IMR-90 (cell line): Measurements from ENCODE around the gene TENM4. TPM values are rescaled to one million over a fixed set of nuclear protein-coding genes. Genes with fewer than 3 reads are reported as not detected.

Source experiments
- ATAC-seq: fragments of 200-7000 bp; cut with Tn5 transposase; 2 replicates; pipeline ENCODE4 v1.9.1; 2020; ENCODE audit warnings: low read depth, mild to moderate bottlenecking, moderate library complexity
- BruUV-seq: library from RNA; stranded (reverse); fragments of 400-500 nt; replicated peaks from 2 replicates; lab custom pipeline; 2021; lab: Mats Ljungman, UMichigan
- CTCF ChIA-PET: fragments of 300-600 bp; formaldehyde crosslinking; extraction: SDS; loops from one replicate; lab custom pipeline; 2021; ENCODE audit warnings: antibody characterized with exemption; lab: Yijun Ruan, JAX
- POLR2A ChIA-PET: fragments of 300-600 bp; sonication (Branson Sonifier 250); formaldehyde crosslinking; loops from one replicate; lab custom pipeline; 2022; ENCODE audit warnings: antibody characterized with exemption; ENCODE audit not compliant: unreplicated experiment; lab: Charles Lee
- DNase-seq: peaks from one replicate; pipeline ENCODE4 v3.0.0; 2013
- H2AFZ ChIP-seq: replicated peaks from 2 replicates; pipeline ENCODE3; 2013; ENCODE audit warnings: low read length, mild to moderate bottlenecking; ENCODE audit not compliant: poor library complexity
- H2AK5ac ChIP-seq: 2 replicates; pipeline ENCODE4 v1.6.1; 2013; ENCODE audit warnings: low read depth, low read length, inconsistent platforms
- H2AK9ac ChIP-seq: replicated peaks from 2 replicates; pipeline ENCODE3; 2013; ENCODE audit warnings: mild to moderate bottlenecking, low read depth, low read length, moderate library complexity; ENCODE audit not compliant: poor library complexity
- H2BK120ac ChIP-seq: 2 replicates; pipeline ENCODE4 v1.6.1; 2013; ENCODE audit warnings: low read depth, low read length, inconsistent platforms
- H2BK15ac ChIP-seq: 3 replicates; pipeline ENCODE4 v1.6.1; 2013; ENCODE audit warnings: low read depth, low read length, inconsistent platforms
- H2BK20ac ChIP-seq: 2 replicates; pipeline ENCODE4 v1.6.1; 2013; ENCODE audit warnings: low read depth, mild to moderate bottlenecking, inconsistent platforms, low read length, moderate library complexity
- H2BK5ac ChIP-seq: 2 replicates; pipeline ENCODE4 v1.6.1; 2013; ENCODE audit warnings: mild to moderate bottlenecking, low read depth, low read length, inconsistent platforms; ENCODE audit not compliant: poor library complexity, severe bottlenecking
- H3K14ac ChIP-seq: replicated peaks from 2 replicates; pipeline ENCODE4 v1.6.1; 2013; ENCODE audit warnings: low read depth, low read length, inconsistent platforms
- H3K18ac ChIP-seq: 2 replicates; pipeline ENCODE4 v1.6.1; 2013; ENCODE audit warnings: low read depth, low read length, control low read depth
- H3K23ac ChIP-seq: 2 replicates; pipeline ENCODE4 v1.6.1; 2013; ENCODE audit warnings: low read depth, low read length, inconsistent platforms
- H3K27ac ChIP-seq: 2 replicates; pipeline ENCODE4 v1.5.1; 2013; ENCODE audit warnings: mild to moderate bottlenecking, control low read depth, low read length; ENCODE audit not compliant: insufficient read depth
- H3K27me3 ChIP-seq: 2 replicates; pipeline ENCODE4 v1.6.1; 2013; ENCODE audit warnings: low read length; ENCODE audit not compliant: control insufficient read depth, insufficient read depth
- H3K36me3 ChIP-seq: 2 replicates; pipeline ENCODE4 v1.6.1; 2013; ENCODE audit warnings: low read length, mixed read lengths; ENCODE audit not compliant: control insufficient read depth, insufficient read depth
- H3K4ac ChIP-seq: 2 replicates; pipeline ENCODE4 v1.6.1; 2013; ENCODE audit warnings: low read depth, low read length, inconsistent platforms
- H3K4me1 ChIP-seq: 2 replicates; pipeline ENCODE4 v1.6.1; 2013; ENCODE audit warnings: low read length, mixed read lengths; ENCODE audit not compliant: control insufficient read depth, insufficient read depth
- H3K4me2 ChIP-seq: 2 replicates; pipeline ENCODE4 v1.6.1; 2013; ENCODE audit warnings: low read depth, mild to moderate bottlenecking, control low read depth, low read length, moderate library complexity
- H3K4me3 ChIP-seq: 2 replicates; pipeline ENCODE4 v1.5.1; 2013; ENCODE audit warnings: low read depth, mild to moderate bottlenecking, control low read depth, low read length, moderate library complexity; ENCODE audit not compliant: insufficient read depth
- H3K56ac ChIP-seq: 2 replicates; pipeline ENCODE4 v1.6.1; 2013; ENCODE audit warnings: low read length, inconsistent platforms; ENCODE audit not compliant: insufficient read depth; ENCODE audit errors: extremely low read depth
- H3K79me1 ChIP-seq, 2 experiments: 2 replicates each; pipeline ENCODE4 v1.6.1; 2013; ENCODE audit warnings: low read length in 2 of 2, inconsistent platforms in 1 of 2, low read depth in 1 of 2
- H3K9ac ChIP-seq: 2 replicates; pipeline ENCODE4 v1.6.1; 2013; ENCODE audit warnings: low read depth, low read length, control low read depth
- H3K9me1 ChIP-seq: 2 replicates; pipeline ENCODE4 v1.6.1; 2013; ENCODE audit warnings: low read length, inconsistent platforms; ENCODE audit not compliant: insufficient read depth
- H3K9me3 ChIP-seq: 2 replicates; pipeline ENCODE4 v1.6.1; 2013; ENCODE audit warnings: low read length; ENCODE audit not compliant: control insufficient read depth, insufficient read depth
- H4K20me1 ChIP-seq: 2 replicates; pipeline ENCODE4 v1.6.1; 2013; ENCODE audit warnings: low read length, inconsistent platforms; ENCODE audit not compliant: insufficient read depth
- H4K5ac ChIP-seq: 2 replicates; pipeline ENCODE4 v1.6.1; 2013; ENCODE audit warnings: mild to moderate bottlenecking, low read depth, low read length, control low read depth
- H4K8ac ChIP-seq, 2 experiments: 2 replicates each; pipeline ENCODE4 v1.6.1; 2013; ENCODE audit warnings: low read depth in 2 of 2, low read length in 2 of 2, control low read depth in 1 of 2, inconsistent platforms in 1 of 2
- H4K91ac ChIP-seq: 2 replicates; pipeline ENCODE4 v1.6.1; 2013; ENCODE audit warnings: low read depth, low read length, inconsistent platforms; ENCODE audit not compliant: insufficient read depth
- BHLHE40 ChIP-seq: fragments of 150-350 bp; IDR thresholded peaks from 2 replicates; pipeline ENCODE4 v1.6.1; 2016; ENCODE audit warnings: mild to moderate bottlenecking, low read depth, low read length
- CTCF ChIP-seq: conservative IDR thresholded peaks from 2 replicates; pipeline ENCODE4 v1.5.1; 2012; ENCODE audit warnings: mild to moderate bottlenecking, low read depth, low read length, improper control_type of control experiment
- NFE2L2 ChIP-seq: fragments of 150-350 bp; IDR thresholded peaks from 2 replicates; pipeline ENCODE4 v1.6.1; 2016; ENCODE audit warnings: low read depth, mild to moderate bottlenecking, low read length
- RAD21 ChIP-seq: IDR thresholded peaks from 2 replicates; pipeline ENCODE4 v1.6.1; 2012; ENCODE audit warnings: low read length, improper control_type of control experiment
- SMC3 ChIP-seq: fragments of 150-350 bp; IDR thresholded peaks from 2 replicates; pipeline ENCODE4 v1.6.1; 2016; ENCODE audit warnings: low read depth, mild to moderate bottlenecking, antibody characterized with exemption, low read length, moderate library complexity
- WGBS, 2 experiments: methylation state at CpG; one replicate each; pipeline versions ENCODE4 v1.1.5 to v1.1.7; 2013; ENCODE audit warnings: missing lambda C conversion rate in 2 of 2; ENCODE audit not compliant: insufficient read length in 1 of 2; ENCODE audit errors: extremely low coverage in 2 of 2; 5-methylcytosine and 5-hydroxymethylcytosine counted together
- dilution Hi-C: fragments of 300-500 bp; cut with HindIII; formaldehyde crosslinking; loops from one replicate; pipeline ENCODE4 v1.14.3; 2018; ENCODE audit warnings: low sequenced_read_pairs; ENCODE audit not compliant: unreplicated experiment
- in situ Hi-C: fragments of 300-500 bp; cut with MboI; formaldehyde crosslinking; loops from 3 replicates; pipeline ENCODE4 v1.14.3; 2019; ENCODE audit warnings: low sequenced_read_pairs, inconsistent platforms, mixed read lengths
- intact Hi-C: fragments of 100-400 bp; cut with micrococcal nuclease; formaldehyde crosslinking; loops from 2 replicates; pipeline ENCODE4 v1.10.0; 2022
- polyA plus RNA-seq, 3 experiments: library from polyadenylated mRNA; depleted of rRNA; stranded (reverse); fragments of >200 nt; gene quantifications; 2 replicates each; pipeline ENCODE4 v1.2.3, GENCODE V29; 2012; ENCODE audit warnings: low replicate concordance in 1 of 3
- total RNA-seq: library from RNA; depleted of rRNA; stranded (reverse); fragments of >200 nt; gene quantifications from 2 replicates; pipeline ENCODE4 v1.2.3, GENCODE V29; 2012

The TENM4 gene
- total and polyA plus RNA-seq, 2 of the 4 experiments (the other 2 are of a cell fraction): 7.4 to 9.0 TPM

- Histone ChIP-seq H2BK15ac (no peak overlapping the region), H4K8ac (no peak overlapping the region), H4K20me1 (no peaks in the 10 kb centered on the region), H3K4me2 (no peak overlapping the region), H3K9me3 (no peaks in the 10 kb centered on the region), H3K27ac (peak overlapping the region; percentile 41; the same call in 1 of the 2 replicates), H3K27me3 (no peaks in the 10 kb centered on the region), H2AFZ (no peak overlapping the region), H3K14ac (no peak overlapping the region), H3K9me1 (peaks cover 3% of the 10 kb centered on the region), H4K5ac (peak overlapping the region; percentile 16; the same call in 1 of the 2 replicates), H3K18ac (0 out of 2 replicates have a peak overlapping the region, but pooled peaks have one; percentile 25), H4K91ac (no peak overlapping the region), H2AK9ac (no peak overlapping the region), H3K4ac (no peak overlapping the region), H2BK5ac (no peak overlapping the region), H3K4me1 (peaks cover 15% of the 10 kb centered on the region), H3K4me3 (no peak overlapping the region), H2BK120ac (no peak overlapping the region), H3K79me1 (no peaks in the 10 kb centered on the region), H3K23ac (no peak overlapping the region), H2AK5ac (no peak overlapping the region), H3K9ac (no peak overlapping the region), H3K56ac (no peak overlapping the region), H2BK20ac (no peak overlapping the region), H3K36me3 (no peaks in the 10 kb centered on the region)
- ChIA-PET POLR2A (no interaction called here), CTCF (interaction anchor here (0.7 to 1.6 kb wide), 3 partner anchors 17 to 312 kb away, joined by 3 to 8 read pairs (median 5); no protein-coding TSS in a partner anchor)
- no TSS peak for BruUV-seq
- intact Hi-C loops (no loop called here), in situ Hi-C loops (loop anchor here (5.0 kb wide), 1 partner anchor 310 kb away; no protein-coding TSS in a partner anchor), dilution Hi-C loops (no loop called here)
- no peak for TF ChIP-seq BHLHE40
- no peak for TF ChIP-seq CTCF
- TF ChIP-seq NFE2L2: peak; percentile 27; the same call in 1 of the 2 replicates
- no peak for TF ChIP-seq SMC3
- TF ChIP-seq RAD21: no peak
- ATAC-seq: peak; percentile 40
- no CpG with 5 or more reads among the region's 5 CpGs for WGBS, 2 experiments
- DNase-seq: peak; percentile 63
Observed at GRCh38 chr11:78957476-78958245, 483.2 kb downstream of the TENM4 start.
